GM18519 (cell line): ENCODE measurements around the gene KIF6.

Experiments used
- ATAC-seq: cut with Tn5 transposase; IDR thresholded peaks from one replicate; pipeline ENCODE4 v1.9.1; 2021; ENCODE audit warnings: mild to moderate bottlenecking, moderate library complexity; ENCODE audit not compliant: unreplicated experiment, low FRiP score

The KIF6 gene

DNA sequence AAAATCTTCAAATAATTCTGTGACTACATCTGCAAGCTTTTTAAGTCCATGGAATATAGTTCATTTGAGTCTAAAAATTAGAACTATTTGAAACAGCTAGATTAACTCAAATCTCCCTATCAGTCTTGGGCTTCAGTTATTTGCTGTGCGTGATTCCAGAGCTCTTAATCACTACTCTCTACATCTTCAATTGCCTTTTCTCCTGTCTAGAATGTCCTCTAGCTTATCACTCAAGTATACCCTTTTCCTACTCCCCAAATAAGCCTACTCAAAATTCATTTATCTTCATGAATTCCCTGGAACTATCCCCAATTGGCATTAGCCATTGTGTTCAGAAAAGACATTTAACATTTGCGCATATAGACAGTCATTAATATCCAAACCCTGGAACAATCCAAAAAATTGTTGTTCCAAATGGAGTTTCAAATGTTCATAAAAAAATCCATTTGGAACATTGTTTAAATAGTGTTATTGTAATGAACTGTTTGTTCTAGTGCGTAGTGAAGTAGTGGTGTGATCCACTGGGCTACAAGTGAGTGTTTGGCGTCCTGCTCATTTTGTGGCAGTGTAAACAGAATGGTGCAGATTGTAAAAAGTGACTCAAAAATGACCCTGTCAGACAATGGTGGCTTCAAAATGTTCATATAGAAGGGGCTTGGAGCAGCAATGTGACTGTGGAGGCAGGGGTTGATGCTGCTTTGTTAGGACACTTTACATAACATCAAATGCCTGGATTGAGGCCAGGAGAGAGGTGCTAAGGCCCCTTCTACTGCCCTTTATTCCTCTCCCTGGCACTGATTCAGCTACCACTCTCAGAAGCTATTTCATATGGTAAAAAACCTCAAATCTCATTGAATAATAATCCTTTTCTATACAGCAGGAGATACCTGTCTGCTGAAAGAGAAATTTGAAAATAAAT is 122.3 kb downstream of the KIF6 start:
- ATAC-seq: no peak

DNA sequence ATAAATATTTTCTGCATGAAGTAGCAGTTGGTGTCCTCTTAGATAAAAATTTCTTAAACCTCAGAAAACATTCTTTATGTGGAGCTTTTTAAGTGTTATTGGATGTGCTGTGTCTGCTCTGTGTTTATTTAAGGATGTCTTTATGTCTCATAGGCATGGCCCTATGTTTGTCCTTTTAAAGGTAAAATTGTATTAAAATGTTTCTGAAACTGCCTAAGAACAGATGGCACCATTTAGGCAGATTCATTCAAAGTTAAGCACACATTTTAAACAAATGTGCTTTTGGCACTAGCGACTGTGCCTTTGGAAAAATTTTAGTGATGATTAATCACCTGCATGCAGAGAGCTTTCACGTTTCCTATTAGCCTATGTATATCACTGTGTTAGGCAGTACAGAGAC is 125.2 kb downstream of the KIF6 start:
- no peak for ATAC-seq

DNA sequence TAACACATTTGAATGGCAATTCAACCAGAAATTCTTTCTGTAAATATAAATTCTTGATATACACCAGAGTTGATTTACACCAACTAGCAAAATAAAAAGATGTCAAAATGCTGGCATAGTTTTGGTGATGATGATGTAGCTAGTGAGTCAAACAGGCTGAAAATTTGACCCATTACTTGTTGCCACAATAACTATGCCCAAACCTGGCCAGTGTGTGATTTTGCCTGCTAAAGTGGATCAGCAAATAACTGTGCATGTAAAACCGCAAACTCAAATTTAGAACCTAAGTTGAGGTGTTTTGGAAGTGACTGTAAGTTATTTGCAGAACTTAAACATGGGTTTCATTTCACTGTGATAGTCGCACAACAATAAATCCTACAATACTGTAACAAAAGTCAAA is 125.9 kb downstream of the KIF6 start:
- no peak for ATAC-seq

DNA sequence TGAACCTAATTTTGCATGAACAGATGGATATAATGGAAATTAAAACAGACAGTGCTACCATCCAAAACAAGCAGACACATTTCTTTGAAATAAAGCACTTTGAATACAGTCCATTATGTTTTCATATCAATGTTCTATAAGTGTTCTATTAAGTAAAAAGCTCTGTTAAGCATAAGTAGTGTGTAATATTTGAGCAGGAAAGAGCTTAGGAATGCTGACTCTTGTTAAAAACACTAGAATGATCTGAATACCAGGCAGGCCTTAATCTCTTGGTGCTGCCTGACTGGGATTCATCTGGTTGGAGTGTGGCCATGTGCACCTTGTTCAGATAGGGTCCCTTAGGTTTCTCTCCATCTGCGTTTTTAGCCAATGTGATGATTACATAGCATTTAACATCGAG is 130.9 kb downstream of the KIF6 start:
- ATAC-seq: no peak

DNA sequence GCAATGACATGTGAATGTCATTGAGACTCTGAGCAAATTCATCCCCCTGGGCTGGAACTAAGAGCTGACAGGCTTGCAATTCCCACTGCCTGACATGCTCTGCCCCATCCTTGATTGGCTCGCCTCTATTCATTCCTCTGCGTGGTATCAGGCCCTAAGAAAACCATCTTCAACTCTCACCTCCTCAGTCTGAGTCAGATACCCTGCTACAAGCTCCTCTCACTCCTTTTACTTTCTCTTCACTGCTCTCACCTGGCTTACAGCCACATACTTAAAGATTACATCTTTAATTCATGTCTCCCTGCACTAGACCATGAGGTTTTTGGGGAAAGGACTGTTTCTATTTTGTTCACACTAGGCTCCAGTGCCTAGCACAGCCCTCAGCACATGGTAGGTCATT is 131.6 kb downstream of the KIF6 start:
- ATAC-seq: no peak

DNA sequence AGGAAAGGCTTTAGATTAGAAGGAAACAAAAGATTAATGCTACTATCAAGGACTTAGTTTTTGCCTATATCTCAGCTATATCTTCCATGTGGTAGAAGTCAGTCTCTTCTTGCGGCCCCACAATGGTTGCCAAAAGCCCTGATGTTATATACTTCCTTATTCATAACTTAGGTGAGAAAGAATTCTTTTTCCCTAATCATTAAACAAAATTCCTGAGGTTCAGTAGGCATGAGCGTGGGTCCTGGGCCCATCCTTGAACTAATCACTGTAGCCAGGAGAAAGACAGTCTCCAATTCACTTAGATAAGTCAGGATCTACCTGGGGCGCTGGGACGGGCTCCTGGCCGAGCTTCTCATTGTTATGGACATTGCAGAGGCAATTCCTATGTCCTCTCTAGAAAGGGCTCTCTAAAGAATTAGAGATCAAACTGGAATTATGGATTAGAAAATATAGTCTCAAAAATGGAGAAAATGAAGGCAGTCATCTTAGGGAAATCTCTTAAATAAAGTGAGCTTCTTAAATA is 134.3 kb downstream of the KIF6 start:
- ATAC-seq: no peak

DNA sequence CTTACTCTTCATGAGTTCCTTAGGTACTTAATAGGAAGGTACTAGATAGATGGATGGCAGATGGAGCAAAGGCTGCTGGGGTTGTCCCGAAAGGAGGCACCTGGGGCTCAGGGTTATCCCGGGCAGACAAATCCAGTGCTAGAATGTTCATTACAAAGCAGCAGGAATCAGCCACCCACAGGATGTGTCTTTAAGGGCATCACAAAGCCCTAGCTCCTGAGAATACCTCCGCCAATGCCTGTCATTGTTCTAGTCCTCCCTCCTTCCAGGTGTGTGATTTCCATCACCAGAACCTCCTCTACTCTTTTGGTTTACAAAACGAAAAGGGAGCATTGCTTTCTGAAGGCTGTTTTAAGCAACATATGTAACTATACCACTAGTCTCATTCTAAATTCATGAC is 138.1 kb downstream of the KIF6 start:
- ATAC-seq: no peak

DNA sequence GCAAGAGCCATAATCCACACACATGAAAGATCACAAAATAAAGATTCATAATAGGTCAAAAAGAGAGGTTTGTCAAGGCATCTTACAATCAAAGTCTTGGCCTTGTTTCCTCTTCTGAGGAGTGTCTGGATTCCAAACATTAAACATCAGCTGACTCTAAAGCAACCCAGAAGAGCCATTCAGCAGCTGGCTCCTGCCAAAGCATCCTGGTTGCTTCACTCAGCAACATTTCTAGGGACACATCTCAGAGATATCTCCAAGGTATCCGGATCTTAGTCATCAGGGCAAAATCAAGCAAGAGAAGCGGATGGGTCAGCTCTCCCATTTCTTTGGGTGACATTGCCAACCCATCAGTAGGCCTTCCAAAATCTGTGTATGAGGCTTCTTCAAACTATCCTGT is 139.6 kb downstream of the KIF6 start:
- no peak for ATAC-seq

DNA sequence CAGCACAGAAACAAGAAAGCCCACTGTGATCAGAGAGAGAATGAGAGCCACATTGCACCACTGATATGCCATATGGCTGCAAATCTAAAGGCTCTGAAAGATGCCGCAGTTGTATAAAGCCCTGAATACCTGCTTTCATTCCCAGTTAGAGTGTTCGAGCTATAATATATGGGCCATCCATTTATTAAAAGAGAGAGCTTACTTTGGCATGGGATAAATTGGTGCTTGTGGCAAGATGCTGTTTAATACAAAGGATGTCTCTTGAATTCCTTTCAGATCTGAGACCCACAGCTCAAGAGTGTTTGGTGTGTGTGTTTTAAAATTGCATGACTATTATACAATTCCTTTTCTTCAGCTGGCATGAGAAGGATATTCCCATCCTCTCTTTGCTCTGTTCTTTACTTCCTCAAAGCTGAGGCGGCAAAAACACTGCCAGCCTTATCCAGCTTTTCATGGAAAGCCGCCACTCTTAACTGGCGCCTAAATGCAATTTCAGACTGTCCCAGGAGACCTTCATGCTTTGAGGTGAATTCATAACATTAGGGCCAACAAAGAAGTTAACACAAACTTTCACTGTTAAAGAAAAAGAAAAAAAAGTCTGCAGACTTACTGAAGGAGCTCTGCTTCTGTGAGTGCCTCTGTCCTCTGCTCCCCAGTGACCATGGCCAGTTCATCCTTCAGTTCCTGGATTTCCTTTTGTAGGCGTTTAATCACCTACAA is 147.6 kb downstream of the KIF6 start:
- no peak for ATAC-seq

DNA sequence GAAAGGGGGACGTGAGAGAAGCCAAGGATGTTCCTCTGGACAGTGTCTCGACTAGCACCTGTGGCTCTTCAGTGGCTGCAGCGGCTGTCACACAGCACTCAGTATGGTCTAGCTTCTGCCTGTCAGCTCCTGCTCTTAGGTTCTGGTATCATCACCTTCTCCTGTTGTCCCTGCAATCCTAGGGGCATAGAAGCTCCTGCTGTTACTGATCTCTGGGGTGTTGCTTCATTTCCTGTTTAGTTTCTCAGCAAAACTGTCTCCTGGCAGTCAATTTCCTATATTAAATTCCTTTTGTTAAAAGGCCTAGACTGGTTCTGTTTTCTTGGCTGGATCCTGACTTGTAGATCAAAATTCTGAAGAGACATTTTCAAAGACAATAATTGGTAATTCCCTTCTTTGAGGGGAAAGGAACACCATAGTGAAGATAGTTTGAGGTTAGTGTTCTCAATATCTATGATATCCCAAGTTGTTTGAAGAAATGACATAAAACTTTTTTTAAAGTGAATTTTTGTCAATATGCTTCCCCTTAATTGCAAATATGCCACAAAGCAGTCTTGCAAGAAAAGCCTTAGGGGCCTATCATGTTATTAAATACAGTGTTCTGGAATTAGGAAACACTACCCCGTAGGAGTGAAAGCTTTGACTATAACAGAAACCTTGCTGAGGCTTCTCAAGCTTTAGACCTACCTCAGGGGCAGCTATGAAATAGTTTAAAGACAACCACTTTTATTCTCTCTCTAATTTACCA is 148.5 kb downstream of the KIF6 start:
- ATAC-seq: no peak

DNA sequence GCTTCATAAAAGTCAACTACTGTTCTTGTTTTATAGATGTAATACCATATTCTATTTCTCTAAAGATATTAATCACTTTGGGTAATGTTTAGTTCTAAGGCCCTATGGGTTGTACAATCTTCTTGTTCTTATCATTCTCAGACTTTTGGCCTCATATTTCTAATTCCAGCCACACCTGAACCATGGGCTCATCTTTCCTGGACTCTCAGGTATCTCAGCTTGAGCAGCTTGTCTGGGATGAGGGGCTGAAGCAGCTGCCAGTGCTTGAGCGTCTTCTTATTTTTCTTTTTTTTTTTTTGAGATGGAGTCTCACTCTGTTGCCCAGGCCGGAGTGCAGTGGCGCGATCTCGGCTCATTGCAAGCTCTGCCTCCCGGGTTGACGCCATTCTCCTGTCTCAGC is 150.2 kb downstream of the KIF6 start:
- no peak for ATAC-seq

DNA sequence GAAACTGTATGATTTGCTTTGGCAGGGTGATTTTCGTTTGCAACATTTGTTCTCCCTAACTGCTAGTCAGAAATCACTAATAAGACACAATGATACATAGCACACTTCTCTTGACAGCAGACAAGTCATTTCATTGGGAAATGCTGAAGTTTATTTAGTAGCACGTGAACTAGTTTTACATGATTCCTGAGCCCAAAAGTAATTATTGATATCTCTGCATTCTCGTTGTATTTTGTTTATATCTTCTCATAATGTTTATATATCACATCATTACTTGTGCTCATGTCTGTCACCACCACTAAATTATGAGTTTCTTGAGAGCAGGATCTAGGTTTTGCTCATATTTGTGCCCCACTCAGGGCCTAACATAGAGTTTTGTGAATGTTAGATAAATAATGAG is 151.7 kb downstream of the KIF6 start:
- ATAC-seq: no peak

DNA sequence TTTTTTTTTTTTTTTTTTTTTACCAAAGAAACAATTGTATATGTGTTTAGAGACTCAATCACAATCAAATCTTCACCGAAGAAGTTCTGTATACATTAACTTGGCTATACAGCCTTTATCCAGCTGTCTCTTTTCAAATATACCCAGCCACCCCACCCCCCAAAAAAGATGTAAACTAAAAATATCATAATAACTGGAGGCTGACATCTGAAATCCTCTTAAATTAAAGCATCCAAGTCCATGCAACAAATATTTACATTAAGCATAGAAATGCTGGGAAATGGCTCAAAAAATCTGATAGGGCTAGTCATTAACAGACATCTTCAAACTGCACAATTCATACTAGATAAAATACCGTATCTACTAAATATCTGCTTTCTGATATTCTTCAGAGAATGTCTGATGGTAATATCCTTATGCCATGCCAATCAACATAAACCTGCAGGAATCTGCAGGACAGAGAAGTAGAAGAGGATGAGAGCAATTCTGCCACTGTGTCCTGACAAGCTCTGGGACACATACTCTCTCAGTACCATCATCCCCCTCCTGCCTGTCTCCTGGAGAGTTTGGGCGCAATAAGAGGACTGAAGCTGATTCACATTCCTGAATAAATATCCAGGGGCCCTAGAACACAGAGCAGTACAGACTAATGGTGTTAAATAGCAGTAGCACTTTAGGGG is 152.4 kb downstream of the KIF6 start:
- no peak for ATAC-seq

DNA sequence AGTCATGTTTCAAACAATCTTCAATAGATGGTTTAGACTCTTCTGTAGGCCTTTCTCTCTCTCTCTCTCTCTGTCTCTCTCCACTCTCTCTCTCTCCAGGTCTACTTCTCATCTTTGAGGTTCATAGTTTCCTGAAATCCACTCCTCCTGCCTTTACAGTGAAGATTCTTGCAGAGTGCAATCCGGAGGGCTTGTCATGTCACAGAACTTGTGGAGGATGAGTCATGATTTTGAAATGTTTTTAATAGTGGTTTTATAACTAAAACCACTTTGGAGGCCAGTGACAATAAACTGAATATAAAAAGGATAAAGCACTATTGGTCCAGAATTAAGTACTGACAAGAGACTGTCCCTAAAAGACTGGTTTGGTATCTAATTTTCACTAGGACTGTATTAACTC is 156.3 kb downstream of the KIF6 start:
- ATAC-seq: no peak

DNA sequence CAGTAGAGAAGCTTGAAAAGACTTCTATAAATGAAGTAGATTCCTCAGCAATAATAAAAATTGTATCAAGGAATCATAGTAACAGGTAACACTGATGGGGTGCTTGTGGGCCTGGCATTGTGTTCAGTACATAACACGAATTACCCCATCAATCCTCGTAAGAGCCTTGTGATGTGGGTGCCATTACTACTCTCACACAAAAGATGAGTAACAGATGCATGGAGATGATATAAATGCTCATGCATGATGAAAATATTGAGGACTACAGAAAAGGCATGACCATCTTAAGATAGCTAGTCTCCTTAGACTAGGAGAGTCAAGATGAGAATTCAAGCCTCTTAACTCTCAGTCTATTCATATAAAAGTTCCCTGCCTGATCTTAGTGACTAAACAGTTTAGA is 158.1 kb downstream of the KIF6 start:
- no peak for ATAC-seq

DNA sequence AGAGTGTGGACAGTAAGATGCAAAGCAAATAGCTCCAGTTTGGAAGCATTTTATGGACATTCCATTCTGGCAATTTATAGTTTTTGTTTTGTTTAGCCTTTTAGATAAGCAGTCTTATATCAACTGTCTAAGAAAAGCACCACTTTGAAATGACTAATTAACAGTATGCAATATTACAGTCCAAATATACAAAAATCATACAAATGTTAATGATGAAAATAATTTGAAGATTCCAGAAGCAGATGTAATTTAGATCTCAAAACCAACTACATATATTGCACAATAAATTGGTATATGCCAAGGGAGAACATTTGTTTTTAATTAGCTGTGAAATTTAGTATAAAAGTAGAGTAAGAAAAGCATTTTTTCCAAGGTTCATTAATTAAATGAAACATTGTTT is 158.8 kb downstream of the KIF6 start:
- ATAC-seq: no peak

DNA sequence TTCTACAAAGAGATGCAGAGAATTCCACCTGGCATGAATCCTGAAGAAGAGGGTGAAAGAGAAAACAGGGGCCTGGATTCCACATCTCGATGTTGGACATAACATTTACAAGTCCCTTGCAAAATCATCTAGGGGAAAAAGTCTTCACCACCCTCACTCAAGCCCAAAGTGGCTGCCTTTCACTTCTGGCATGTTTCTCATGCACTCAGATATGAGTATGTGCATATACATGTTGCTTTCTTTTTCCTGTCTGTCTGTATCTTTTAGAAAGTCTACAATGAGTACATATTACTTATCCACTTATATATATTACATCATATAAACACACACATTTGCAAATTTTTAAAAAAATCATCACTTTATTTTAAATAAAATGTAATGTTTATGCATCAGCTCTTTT is 159.3 kb downstream of the KIF6 start:
- ATAC-seq: no peak

DNA sequence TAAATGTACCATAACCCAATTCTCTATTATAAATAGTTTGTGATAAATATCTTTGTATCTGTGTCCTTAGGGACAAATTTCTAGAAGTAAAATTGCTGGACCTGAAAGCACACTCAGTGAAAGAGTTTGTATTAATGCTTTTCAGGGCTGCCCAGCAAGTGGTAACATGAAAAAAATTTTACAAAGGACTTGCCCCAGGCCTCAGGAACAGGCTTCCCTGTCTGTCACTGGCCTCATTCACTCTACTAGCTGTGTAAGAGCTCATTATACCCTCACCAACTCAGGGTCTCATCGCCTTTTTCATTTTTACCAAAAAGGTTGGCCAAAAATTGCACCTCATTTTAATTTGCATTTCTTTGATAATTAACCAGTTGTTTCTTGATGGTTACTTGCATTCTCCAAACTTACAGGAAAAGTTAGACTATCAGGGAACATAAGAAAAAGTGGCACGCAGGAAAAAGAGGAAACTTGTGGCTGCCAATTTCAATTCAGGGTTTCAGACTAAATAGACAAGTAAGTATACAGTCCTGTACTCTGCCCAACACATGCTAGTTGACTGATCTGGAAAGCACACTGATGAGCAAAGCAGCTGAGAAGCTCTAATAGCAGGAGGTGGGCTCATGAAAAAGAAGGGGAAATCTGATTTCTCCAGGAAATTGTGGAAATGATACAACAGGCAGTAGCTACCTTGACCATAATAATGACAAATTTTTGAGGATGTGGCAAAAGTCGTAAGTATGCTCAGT is 161.5 kb downstream of the KIF6 start:
- ATAC-seq: no peak

DNA sequence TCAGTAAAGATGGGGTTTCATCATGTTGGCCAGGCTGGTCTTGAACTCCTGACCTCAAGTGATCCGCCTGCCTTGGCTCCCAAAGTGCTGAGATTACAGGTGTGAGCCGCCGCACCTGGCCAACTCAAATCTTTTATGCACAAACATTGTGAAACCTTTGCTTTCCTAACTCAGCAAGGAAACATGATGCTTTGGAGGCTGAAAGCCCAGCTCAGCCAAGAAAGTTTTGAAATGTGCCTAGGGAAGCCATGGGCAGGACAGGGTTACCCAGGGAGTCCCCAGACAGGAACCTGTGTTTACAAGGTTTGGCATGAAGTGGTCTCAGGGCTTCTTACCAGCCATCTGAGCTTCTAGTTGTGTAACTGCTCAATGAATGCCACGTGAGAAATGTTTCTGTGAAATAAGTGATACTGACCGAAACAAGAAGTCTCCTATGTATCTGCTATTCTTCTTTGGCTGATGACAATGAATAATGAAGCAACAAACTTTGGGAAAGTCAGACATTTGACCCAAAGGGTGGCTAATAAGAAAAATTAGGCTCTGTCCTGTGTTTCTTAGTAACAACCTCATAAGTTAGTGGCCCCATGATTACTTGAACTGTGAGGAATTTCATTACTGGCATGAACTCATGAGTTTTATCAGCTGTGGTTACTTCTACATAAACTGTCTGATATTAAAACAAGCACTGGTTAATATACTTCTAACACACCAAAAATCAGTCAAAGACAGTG is 163.5 kb downstream of the KIF6 start:
- ATAC-seq: no peak
